Trophoblast cell (in vitro differentiated cells and primary cell): Measurements from ENCODE around the gene IFIT1.
A peak's percentile ranks its signal among the peaks of the same experiment; 100 is the strongest.

Experiments
- DNase-seq, 2 donors: peaks; one replicate each; pipeline ENCODE4 v3.0.0-alpha.2; 2016
- H2AFZ ChIP-seq: 2 replicates; pipeline ENCODE4 v1.6.1; 2013; ENCODE audit warnings: low read length, moderate library complexity, mild to moderate bottlenecking; ENCODE audit not compliant: insufficient read depth, poor library complexity
- H2AK5ac ChIP-seq: 2 replicates; pipeline ENCODE4 v1.6.1; 2013; ENCODE audit warnings: mild to moderate bottlenecking, low read length
- H2BK120ac ChIP-seq: 2 replicates; pipeline ENCODE4 v1.6.1; 2013; ENCODE audit warnings: low read length, mild to moderate bottlenecking, moderate library complexity; ENCODE audit not compliant: insufficient read depth, poor library complexity
- H2BK12ac ChIP-seq: 2 replicates; pipeline ENCODE4 v1.6.1; 2013; ENCODE audit warnings: mild to moderate bottlenecking, low read length, moderate library complexity
- H2BK5ac ChIP-seq: 2 replicates; pipeline ENCODE4 v1.6.1; 2013; ENCODE audit warnings: low read length, low read depth, moderate library complexity, mild to moderate bottlenecking; ENCODE audit not compliant: poor library complexity
- H3K14ac ChIP-seq: 2 replicates; pipeline ENCODE4 v1.6.1; 2013; ENCODE audit warnings: mild to moderate bottlenecking, low read length
- H3K18ac ChIP-seq: 2 replicates; pipeline ENCODE4 v1.6.1; 2013; ENCODE audit warnings: mild to moderate bottlenecking, low read length
- H3K23ac ChIP-seq: 2 replicates; pipeline ENCODE4 v1.6.1; 2013; ENCODE audit warnings: low read length
- H3K27ac ChIP-seq: 2 replicates; pipeline ENCODE4 v1.5.1; 2013; ENCODE audit warnings: low read depth, mild to moderate bottlenecking, inconsistent platforms, low read length, moderate library complexity
- H3K27me3 ChIP-seq: 2 replicates; pipeline ENCODE4 v1.6.1; 2013; ENCODE audit warnings: inconsistent platforms, mild to moderate bottlenecking, low read length, moderate library complexity; ENCODE audit not compliant: insufficient read depth
- H3K36me3 ChIP-seq, 2 experiments: 1 replicate in 1 of 2; 2 replicates in 1 of 2; pipeline ENCODE4 v1.6.1; 2013; ENCODE audit warnings: low read length in 2 of 2, mild to moderate bottlenecking in 2 of 2, moderate library complexity in 1 of 2; ENCODE audit not compliant: insufficient read depth in 2 of 2, control insufficient read depth in 1 of 2
- H3K4ac ChIP-seq: 2 replicates; pipeline ENCODE4 v1.6.1; 2013; ENCODE audit warnings: low read depth, mild to moderate bottlenecking, low read length, moderate library complexity
- H3K4me1 ChIP-seq, 2 experiments: 1 replicate in 1 of 2; 2 replicates in 1 of 2; pipeline ENCODE4 v1.6.1; 2013; ENCODE audit warnings: low read length in 2 of 2, mild to moderate bottlenecking in 2 of 2, moderate library complexity in 1 of 2; ENCODE audit not compliant: insufficient read depth in 2 of 2, control insufficient read depth in 1 of 2
- H3K4me2 ChIP-seq: 2 replicates; pipeline ENCODE4 v1.6.1; 2013; ENCODE audit warnings: inconsistent platforms, mild to moderate bottlenecking, low read length, moderate library complexity
- H3K4me3 ChIP-seq: 2 replicates; pipeline ENCODE4 v1.5.1; 2013; ENCODE audit warnings: mild to moderate bottlenecking, low read depth, low read length, inconsistent platforms
- H3K79me1 ChIP-seq: one replicate; pipeline ENCODE4 v1.6.1; 2013; ENCODE audit warnings: low read length
- H3K79me2 ChIP-seq: 2 replicates; pipeline ENCODE4 v1.6.1; 2013; ENCODE audit warnings: low read length, mild to moderate bottlenecking; ENCODE audit not compliant: control insufficient read depth, insufficient read depth, poor library complexity
- H3K9ac ChIP-seq: 2 replicates; pipeline ENCODE4 v1.6.1; 2013; ENCODE audit warnings: mild to moderate bottlenecking, low read length
- H3K9me3 ChIP-seq: 2 replicates; pipeline ENCODE4 v1.6.1; 2013; ENCODE audit warnings: low read depth, mild to moderate bottlenecking, control low read depth, inconsistent platforms, low read length; ENCODE audit not compliant: insufficient read depth
- H4K12ac ChIP-seq: 2 replicates; pipeline ENCODE4 v1.6.1; 2013; ENCODE audit warnings: low read depth, mild to moderate bottlenecking, low read length, moderate library complexity
- H4K8ac ChIP-seq: 2 replicates; pipeline ENCODE4 v1.6.1; 2013; ENCODE audit warnings: low read depth, mild to moderate bottlenecking, low read length, moderate library complexity
- H4K91ac ChIP-seq: one replicate; pipeline ENCODE4 v1.6.1; 2013; ENCODE audit warnings: low read depth, mild to moderate bottlenecking, low read length, moderate library complexity
- whole genome bisulfite sequencing: extraction: QIAGEN DNeasy Blood & Tissue Kit; methylation state at CpG from one replicate; pipeline ENCODE4 v1.1.7; 2013; ENCODE audit warnings: missing lambda C conversion rate; ENCODE audit not compliant: insufficient read length, insufficient coverage; ENCODE audit errors: extremely low coverage; 5-methylcytosine and 5-hydroxymethylcytosine counted together

IFIT1 gene

DNA sequence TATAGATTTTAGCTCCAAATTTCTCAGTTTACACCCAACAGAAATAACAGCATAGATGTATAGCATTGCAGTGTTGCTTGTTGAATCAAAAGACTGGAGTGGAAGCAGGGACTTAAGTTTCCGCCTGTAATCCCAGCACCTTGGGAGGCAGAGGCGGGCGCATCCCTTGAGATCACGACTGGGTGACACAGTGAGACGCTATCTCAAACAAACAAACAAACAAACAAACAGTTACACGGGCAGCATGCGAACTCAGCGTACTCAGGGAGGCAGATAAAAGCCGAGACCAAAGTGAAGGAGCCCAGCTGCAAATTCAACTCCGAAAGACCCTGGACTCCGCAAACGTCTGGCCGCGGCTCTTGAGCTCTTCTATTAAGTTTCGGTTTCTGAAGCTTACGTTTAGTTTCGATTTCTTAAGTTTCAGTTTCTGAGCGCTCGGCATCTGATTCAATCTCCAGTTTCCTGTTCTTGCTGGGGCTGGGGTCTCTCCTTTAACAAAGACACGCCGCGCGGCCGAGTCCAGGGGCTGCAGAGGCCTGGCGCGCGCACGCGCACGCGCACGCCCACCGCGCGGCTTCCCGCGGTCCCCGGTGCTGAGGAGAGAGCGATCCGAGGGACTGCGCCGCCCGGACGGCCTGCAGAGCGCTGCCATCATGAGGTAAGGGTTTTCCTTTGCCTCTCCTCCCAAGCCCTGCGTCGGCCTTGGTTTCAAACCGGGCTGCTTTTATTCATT is 21.9 kb downstream of the IFIT1 start, which contains the start of gene IFIT5:
IFIT5 (plus strand) TSS at position 423 of the 733 bp plus-strand sequence; CDS start at position 654, 231 bp downstream.
- no CpG with 5 or more reads among the region's 48 CpGs for WGBS
- peaks cover 4% of the 10 kb centered on the region in 2 experiments for H3K4me1 ChIP-seq

DNA sequence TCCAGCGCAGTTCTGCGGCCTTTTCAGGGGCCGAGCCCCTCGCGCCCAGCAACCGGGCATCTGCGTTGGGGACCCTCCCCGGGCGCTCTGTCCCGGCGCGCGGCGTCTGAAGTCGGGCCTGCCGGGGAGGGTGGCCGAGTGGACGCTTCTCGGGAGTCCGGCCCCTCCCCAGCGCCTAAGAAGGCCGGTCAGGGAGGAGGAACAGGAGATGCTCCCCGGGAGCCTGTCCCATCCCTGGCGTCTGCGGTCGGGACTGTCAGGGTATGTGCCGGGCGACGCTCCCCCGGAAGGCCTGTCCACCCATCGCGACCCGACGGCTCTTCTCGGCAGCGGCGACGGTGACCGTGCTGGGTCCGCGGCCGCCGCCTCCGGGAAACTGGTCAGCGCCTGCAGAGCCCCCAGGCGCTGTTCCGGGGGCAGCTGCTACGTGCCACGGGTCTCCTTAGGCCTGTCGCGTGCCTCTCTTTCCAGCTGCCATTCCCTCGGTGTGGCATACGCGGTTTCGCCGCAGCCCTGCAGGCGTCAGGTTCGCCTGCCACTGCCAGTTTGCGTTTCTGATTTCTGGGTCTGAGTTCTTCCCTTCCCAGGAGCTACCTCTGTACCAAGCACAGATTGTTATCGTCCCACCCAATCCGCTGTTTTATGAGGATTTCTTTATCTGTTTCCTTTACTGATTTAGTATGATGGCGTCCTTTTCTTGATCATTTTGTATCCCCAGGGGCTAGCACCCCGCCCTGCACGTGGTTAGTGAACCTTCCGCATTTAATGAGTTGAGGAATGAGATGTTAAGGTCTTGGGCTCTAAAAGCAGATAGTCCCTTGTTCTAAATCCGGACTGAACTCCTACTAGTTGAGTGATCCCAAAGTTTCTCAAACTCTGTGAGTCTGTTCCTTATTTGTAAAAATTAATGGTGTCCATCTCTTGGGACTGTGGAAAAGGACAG is 22.7 kb downstream of the IFIT1 start:
- WGBS = no CpG with 5 or more reads among the region's 66 CpGs
- Histone ChIP-seq H2BK120ac (no peak overlapping the region), H3K9ac (no peak overlapping the region), H4K12ac (no peak overlapping the region), H3K4me1 (peaks cover 4% of the 10 kb centered on the region in 2 experiments), H3K9me3 (peaks cover 2% of the 10 kb centered on the region), H3K4ac (no peak overlapping the region), H3K36me3 (no peaks in the 10 kb centered on the region), H3K79me1 (no peaks in the 10 kb centered on the region), H4K91ac (no peak overlapping the region), H2AFZ (peak overlapping the region; percentile 87), H3K27ac (no peak overlapping the region), H2BK5ac (no peak overlapping the region), H3K18ac (no peak overlapping the region), H3K27me3 (peaks cover 13% of the 10 kb centered on the region), H3K23ac (no peak overlapping the region), H3K79me2 (peaks cover 4% of the 10 kb centered on the region), H3K4me3 (peak overlapping the region; percentile 67), H2BK12ac (no peak overlapping the region), H3K14ac (no peak overlapping the region), H4K8ac (peak overlapping the region; percentile 20), H3K4me2 (peak overlapping the region; percentile 95), H2AK5ac (no peak overlapping the region)
- DNase-seq = peak; percentile 34 to 64

More for the DNA sequence above, 21.9 kb downstream of the IFIT1 start, which contains the start of gene IFIT5:
- peak within 1 kb of the TSS; percentile 73 for H4K8ac ChIP-seq
- peak within 1 kb of the TSS; percentile 9 for H3K9ac ChIP-seq
- no peak within 1 kb of the TSS for H4K91ac ChIP-seq
- H3K4me2 ChIP-seq = peak within 1 kb of the TSS; percentile 95
- H2AFZ ChIP-seq = peak within 1 kb of the TSS; percentile 92
- peak within 1 kb of the TSS; percentile 26 for H4K12ac ChIP-seq
- no peak within 1 kb of the TSS for H3K27ac ChIP-seq
- peak within 1 kb of the TSS; percentile 27 for H2BK120ac ChIP-seq
- H3K36me3 ChIP-seq = no peaks in the 10 kb centered on the region
- no peaks in the 10 kb centered on the region for H3K79me1 ChIP-seq
- H3K27me3 ChIP-seq = peaks cover 13% of the 10 kb centered on the region
- H3K4ac ChIP-seq = no peak within 1 kb of the TSS
- H3K79me2 ChIP-seq = peaks cover 4% of the 10 kb centered on the region
- H3K14ac ChIP-seq = peak within 1 kb of the TSS; percentile 63
- H2BK12ac ChIP-seq = no peak within 1 kb of the TSS
- DNase-seq = peak; percentile 46 to 67
- peak within 1 kb of the TSS; percentile 39 for H3K18ac ChIP-seq
- no peak within 1 kb of the TSS for H2AK5ac ChIP-seq
- peaks cover 2% of the 10 kb centered on the region for H3K9me3 ChIP-seq
- no peak within 1 kb of the TSS for H3K23ac ChIP-seq
- no peak within 1 kb of the TSS for H2BK5ac ChIP-seq
- H3K4me3 ChIP-seq = peak within 1 kb of the TSS; percentile 67

DNA sequence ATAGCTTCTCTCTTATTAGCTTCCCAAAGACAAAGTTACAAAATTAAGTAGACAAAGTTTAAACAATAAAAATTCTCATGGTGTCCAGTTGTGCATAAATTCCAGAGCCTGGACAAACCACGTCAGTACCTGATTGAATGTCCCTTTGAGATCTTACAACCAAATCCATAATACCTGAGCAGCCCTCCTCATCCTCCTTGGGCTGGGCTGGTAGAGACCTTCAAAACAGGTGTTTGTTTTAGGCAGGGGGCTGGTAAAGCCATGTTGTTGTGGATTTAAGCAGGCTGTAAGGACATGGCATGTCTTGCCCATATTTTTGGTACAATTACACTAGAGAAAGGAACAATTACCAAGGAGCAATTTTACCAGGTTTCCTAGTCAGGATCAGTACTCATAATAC is 24.0 kb downstream of the IFIT1 start:
- Histone ChIP-seq H2BK120ac (no peak overlapping the region), H4K8ac (no peak overlapping the region), H4K91ac (no peak overlapping the region), H3K9ac (no peak overlapping the region), H3K27me3 (peaks cover 13% of the 10 kb centered on the region), H3K4me1 (peaks cover 4% of the 10 kb centered on the region in 2 experiments), H3K79me2 (peaks cover 4% of the 10 kb centered on the region), H2AFZ (no peak overlapping the region), H4K12ac (no peak overlapping the region), H3K27ac (no peak overlapping the region), H2BK12ac (no peak overlapping the region), H2BK5ac (no peak overlapping the region), H3K9me3 (peaks cover 2% of the 10 kb centered on the region), H3K14ac (no peak overlapping the region), H3K4me3 (no peak overlapping the region), H3K4ac (no peak overlapping the region), H3K18ac (no peak overlapping the region), H3K23ac (no peak overlapping the region), H3K4me2 (no peak overlapping the region), H3K79me1 (no peaks in the 10 kb centered on the region), H2AK5ac (no peak overlapping the region), H3K36me3 (no peaks in the 10 kb centered on the region)
- DNase-seq = no peak
- WGBS = no CpG with 5 or more reads among the region's 1 CpG

DNA sequence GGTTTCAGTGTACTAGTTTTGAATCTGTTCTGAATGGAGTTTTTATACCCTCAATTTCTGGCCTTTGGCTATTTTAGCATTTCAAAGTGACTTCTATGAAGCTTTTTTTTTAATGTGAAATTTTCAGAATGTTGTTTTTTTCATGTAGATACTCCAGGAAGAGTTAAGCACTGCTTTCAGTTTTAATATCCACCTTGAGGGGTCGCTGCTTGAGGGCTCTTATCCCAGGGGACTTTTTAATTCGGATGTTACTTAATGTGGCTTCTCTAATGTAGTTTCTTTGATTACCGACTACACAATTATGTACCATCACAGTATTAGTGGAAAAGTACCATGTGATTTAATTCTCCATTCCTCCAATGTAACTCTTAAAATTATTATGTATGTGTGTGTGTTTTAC is 27.1 kb downstream of the IFIT1 start:
- Histone ChIP-seq H4K91ac (no peak overlapping the region), H3K79me1 (no peaks in the 10 kb centered on the region), H3K14ac (no peak overlapping the region), H3K4me1 (peaks cover 4% of the 10 kb centered on the region in 2 experiments), H3K36me3 (no peaks in the 10 kb centered on the region), H3K27me3 (peaks cover 7% of the 10 kb centered on the region), H2BK5ac (no peak overlapping the region), H3K18ac (no peak overlapping the region), H3K4me2 (no peak overlapping the region), H2AK5ac (no peak overlapping the region), H4K12ac (no peak overlapping the region), H3K9me3 (no peaks in the 10 kb centered on the region), H2BK120ac (no peak overlapping the region), H2AFZ (no peak overlapping the region), H4K8ac (no peak overlapping the region), H3K4ac (no peak overlapping the region), H3K23ac (no peak overlapping the region), H2BK12ac (no peak overlapping the region), H3K79me2 (peaks cover under 1% of the 10 kb centered on the region), H3K4me3 (no peak overlapping the region), H3K9ac (no peak overlapping the region), H3K27ac (no peak overlapping the region)
- DNase-seq = no peak
- no CpG with 5 or more reads among the region's 3 CpGs for WGBS
